CD4-positive, alpha-beta T cell treated with Interleukin-4 for 4 hours (primary cell): ENCODE results near the gene FAM131B.

Experiments used
- DNase-seq: peaks from one replicate; pipeline ENCODE4 v3.0.0-alpha.2; 2020

Gene FAM131B

GRCh38 chr7:143382126-143382790, 19.7 kb upstream of the FAM131B start:
- no peak for DNase-seq

GRCh38 chr7:143381427-143382125, 19.1 kb upstream of the FAM131B start:
- no peak for DNase-seq

GRCh38 chr7:143380646-143381426, 18.3 kb upstream of the FAM131B start, which contains the start of gene ZYX:
Gene ZYX, plus strand, starts transcription at chr7:143381345. Its CDS starts 227 bp downstream, at chr7:143381572.
- DNase-seq: peak; percentile 89

- peak; percentile 85 for DNase-seq
Observed at GRCh38 chr7:143380260-143380645, 17.7 kb upstream of the FAM131B start.

- DNase-seq: no peak
Observed at GRCh38 chr7:143379611-143380259, 17.2 kb upstream of the FAM131B start.

GRCh38 chr7:143376396-143376795, 13.9 kb upstream of the FAM131B start:
- DNase-seq: no peak

- DNase-seq: peak; percentile 81
Observed at GRCh38 chr7:143375298-143376034, 13.0 kb upstream of the FAM131B start.

GRCh38 chr7:143374561-143374960, 12.0 kb upstream of the FAM131B start:
- DNase-seq: no peak

GRCh38 chr7:143373255-143373794, 10.8 kb upstream of the FAM131B start:
- no peak for DNase-seq

- peak; percentile 63 for DNase-seq
Observed at GRCh38 chr7:143372070-143372469, 9.6 kb upstream of the FAM131B start.

GRCh38 chr7:143369678-143370651, 7.5 kb upstream of the FAM131B start:
- DNase-seq: no peak

- no peak for DNase-seq
Observed at GRCh38 chr7:143368387-143368786, 5.9 kb upstream of the FAM131B start.

- no peak for DNase-seq
Observed at GRCh38 chr7:143367972-143368371, 5.5 kb upstream of the FAM131B start.

- DNase-seq: no peak
Observed at GRCh38 chr7:143363016-143363937, 764 bp upstream of the FAM131B start.

GRCh38 chr7:143361552-143362130, 872 bp downstream of the FAM131B start:
- no peak for DNase-seq

GRCh38 chr7:143360788-143361551, 1.5 kb downstream of the FAM131B start:
- no peak for DNase-seq

- no peak for DNase-seq
Observed at GRCh38 chr7:143359771-143360353, 2.7 kb downstream of the FAM131B start.

GRCh38 chr7:143358626-143359025, 3.9 kb downstream of the FAM131B start:
- DNase-seq: no peak
